ENCODE data around the gene GPSM3.
"Not testable (repeated sequence)": the region's sequence is repeated elsewhere in the genome, so short reads cannot be mapped to it uniquely, and the experiment has no call there.

GPSM3 gene

DNA sequence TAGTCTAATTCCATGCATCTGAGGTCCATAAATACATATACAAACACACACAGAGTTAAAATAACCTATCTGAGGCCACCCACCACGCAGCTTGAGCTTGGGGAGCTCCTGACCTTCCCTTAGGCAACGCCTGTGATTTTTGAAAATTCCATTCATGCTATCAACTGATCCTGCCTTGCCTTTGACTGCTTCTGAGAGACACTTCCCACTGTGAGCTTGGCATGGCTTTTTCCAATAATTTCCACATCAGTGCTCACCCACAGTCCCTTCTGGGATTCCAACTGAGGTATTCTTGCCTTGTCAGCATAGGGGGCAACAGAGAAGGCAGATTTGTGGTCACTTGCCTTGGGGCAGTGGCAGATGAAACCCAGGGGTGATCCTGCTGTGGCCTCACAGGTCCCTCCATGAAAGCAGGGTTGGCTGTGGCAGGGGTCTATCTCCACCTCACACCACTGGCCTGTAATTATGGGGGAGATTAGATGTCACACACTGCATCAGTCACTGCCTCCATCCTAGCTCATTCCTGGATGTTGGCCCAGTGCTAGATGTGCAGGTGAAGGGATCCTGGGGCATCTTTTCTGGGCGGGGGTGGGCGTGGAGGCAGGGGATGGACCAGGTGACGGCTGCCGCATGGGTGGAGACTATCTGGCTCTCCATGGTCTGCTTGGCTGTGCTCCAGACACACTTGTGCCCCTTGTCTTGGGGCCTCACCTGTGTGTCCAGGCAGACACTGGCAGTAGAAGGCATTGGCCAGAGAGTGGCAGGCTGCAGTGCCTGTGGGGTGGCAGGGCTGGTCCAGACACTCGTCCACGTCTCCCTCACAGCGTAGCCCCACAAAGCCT, 11.2 kb upstream of the GPSM3 start:
- in situ Hi-C loops (cut with MboI; ENCODE audit: low sequenced_read_pairs), result no loop called here

DNA sequence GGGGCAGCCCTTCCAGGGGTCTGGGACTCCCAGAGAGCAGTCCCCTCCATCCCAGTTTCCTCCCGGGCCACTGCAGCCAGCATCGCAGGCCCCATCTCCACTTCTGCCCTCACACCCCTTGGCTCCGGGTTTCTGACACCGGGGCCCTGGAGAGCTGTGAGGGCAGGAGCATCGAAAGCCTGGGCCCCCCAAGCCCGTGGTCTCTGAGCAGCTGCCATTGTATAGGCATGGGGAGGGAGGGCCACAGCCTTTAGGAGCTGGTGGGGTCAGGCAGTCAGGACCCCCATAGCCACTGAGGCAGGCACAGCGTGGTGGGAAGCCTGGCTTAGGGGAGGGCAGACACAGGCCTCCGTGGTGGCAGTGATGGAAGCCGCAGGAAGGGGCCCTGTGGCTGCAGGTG, 9.7 kb upstream of the GPSM3 start:
- in situ Hi-C loops (cut with MboI; ENCODE audit: low sequenced_read_pairs), result no loop called here

DNA sequence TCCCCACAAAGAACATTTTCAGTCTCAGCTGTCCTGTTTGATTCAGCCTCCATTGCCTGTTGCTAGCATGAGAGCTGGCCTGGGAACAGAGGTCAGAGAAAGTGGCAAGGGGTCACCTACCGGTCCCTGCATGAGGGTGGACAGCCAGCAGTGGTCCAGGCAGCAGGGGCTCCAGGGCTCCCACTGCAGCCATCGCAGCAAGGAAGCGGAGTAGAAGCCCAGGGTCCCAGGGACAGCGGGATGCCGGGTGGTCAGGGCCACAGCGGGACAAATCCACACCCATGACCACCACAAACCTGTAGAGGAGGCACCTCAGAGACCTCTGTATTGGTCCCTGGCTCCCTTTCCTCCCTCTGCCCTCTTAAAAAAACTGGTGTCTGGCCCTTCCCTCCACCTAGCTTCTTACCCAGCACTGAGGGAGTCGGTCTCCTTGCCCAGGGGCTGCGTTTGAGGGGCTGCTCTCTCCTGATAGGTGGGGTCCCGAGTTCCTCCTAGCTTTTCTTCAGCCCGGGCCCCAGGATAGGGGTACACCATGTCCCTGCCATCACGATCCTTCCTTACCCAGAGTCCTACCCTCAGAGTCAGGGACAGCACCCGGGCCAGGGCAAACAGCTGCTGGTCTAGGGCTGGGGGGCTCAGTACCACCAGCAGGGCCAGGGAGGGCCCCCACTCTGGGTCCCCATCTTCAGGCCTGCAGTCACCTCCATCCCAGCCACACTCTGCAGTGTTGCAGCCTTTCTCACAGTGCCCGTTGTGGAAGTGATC, 8.4 kb upstream of the GPSM3 start:
- in situ Hi-C loops (cut with MboI; ENCODE audit: low sequenced_read_pairs), result no loop called here

DNA sequence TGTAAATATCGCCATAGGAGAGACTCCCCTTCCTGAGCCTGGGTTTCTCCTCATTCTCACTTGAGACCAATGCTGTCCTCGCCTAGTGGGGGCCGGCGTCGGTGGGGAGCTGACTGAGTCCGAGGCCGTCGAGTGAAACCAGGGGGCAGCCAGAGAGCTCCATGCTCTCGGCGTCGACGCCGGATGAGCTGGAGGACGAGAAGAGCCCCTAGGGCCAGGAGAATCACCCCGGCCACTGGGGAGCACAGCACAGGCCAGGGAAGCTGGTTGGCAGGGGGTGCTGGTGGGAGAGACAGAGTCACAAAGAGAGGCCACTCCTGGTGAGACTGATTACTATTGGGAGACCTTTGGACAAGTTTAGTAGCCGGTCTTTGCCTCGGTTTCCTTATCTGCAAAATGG, 6.4 kb upstream of the GPSM3 start:
- in situ Hi-C loops (cut with MboI; ENCODE audit: low sequenced_read_pairs), result no loop called here

DNA sequence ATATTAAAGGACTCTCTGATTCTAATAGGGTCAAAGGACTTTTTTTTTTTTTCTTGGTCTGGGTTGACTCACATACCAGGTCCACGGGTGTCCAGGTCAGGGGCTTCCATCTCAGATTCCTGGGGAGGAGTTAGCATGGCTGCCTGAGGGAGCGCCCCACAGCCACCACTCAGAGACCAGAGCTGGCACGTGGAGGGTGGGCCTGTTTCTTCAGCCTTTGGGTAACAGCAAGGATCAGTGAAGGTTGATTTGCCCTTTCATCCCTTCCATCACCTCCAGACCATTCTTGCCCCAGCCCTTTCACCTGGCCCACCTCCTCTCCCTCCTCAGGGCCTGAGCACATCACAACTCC, 5.9 kb upstream of the GPSM3 start:
- in situ Hi-C loops (cut with MboI; ENCODE audit: low sequenced_read_pairs), result no loop called here

DNA sequence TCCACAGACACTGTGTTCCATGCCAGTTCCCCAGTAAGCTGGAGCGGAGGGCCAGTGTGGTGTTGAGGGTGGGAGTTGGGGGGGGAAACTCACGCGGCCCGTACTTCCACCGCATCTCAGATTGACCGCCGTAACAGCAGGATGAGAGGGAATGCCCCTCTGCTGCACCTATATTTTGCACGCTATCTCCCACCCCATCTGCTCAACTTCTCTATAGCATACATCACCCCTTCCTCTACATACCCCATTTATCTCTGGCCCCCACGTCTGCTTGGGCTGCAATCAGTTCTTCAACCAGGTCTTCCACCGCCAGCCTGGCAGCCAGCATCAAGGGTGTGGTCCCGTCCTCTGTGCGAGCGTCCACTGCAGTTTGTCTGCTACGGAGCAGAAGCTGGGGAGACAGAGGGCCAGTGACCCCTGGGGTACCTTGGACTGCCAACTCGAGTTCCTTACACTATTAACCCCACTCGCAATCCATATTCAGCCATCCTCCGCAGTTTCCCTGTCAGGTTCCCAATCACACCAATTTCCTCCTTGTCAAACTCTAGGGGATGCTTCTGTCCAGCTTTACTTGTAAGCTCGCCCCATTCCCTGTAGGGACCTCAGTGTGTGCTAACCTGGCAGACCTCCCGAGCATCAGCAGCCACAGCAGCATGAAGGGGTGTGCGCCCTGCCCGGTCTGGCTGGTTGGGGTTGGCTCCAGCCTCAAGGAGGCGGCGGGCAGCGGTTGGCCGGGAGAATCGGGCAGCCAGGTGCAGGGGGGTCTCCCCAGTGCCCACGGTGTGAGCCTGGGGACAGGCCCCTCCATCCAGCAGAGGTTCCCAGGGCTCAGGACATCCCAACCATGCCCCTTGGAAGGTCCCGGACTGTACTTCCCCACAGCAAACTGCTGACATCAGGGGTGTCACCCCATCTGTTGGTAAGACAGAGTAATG, 4.5 kb upstream of the GPSM3 start:
- in situ Hi-C loops (cut with MboI; ENCODE audit: low sequenced_read_pairs), result no loop called here

DNA sequence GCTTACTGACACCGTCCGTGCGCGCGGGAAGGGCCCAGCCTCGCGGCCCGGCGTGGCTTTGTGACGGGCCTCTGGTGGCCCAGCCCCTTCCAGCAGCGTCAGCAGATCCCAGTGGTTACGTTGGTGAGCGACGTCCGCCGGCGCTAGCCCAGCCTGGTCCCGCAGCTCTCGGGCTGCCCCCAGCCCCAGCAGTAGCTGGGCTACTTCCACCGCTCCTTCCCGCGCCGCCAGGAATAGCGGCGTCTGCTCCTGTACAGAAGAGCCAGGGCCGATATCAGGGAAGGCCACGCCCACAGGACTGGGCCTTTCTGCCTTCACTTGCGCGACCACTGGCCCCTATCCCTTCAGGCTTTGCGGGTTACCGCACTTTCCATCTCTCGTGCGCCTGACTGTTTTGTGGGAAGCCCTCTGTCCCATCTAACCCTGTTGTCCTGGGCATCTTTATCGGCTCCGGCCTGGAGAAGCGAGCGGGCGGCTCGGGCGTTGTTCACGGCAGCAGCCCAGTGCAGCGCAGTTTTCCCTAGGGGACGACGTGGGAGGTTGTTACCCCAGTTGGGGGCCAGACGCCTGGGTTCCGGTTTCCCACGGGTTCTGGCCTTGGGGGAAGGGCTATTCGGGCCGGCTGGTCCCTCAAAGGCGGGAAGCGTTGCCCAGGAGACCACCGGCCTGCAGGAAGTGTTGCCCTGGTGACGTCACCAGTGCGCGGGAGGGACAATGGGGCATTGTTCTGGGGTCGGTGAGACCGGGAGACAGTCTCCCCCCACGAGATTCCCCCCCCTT, 3.6 kb upstream of the GPSM3 start:
- in situ Hi-C loops (cut with MboI; ENCODE audit: low sequenced_read_pairs), result no loop called here

DNA sequence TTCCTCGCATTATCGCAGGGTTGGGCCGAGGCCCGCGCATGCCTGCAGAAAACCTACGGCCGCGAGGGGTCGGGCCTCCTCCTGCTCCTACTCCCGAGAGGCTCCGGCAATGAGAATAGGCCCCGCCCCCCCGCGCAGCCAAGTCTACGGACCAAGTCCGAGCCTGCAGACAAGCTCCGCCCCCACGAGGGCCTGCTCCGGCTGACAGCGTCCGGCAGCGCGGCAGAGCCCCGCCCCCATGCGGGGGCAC, 3.1 kb upstream of the GPSM3 start:
- in situ Hi-C loops (cut with MboI; ENCODE audit: low sequenced_read_pairs), result no loop called here

DNA sequence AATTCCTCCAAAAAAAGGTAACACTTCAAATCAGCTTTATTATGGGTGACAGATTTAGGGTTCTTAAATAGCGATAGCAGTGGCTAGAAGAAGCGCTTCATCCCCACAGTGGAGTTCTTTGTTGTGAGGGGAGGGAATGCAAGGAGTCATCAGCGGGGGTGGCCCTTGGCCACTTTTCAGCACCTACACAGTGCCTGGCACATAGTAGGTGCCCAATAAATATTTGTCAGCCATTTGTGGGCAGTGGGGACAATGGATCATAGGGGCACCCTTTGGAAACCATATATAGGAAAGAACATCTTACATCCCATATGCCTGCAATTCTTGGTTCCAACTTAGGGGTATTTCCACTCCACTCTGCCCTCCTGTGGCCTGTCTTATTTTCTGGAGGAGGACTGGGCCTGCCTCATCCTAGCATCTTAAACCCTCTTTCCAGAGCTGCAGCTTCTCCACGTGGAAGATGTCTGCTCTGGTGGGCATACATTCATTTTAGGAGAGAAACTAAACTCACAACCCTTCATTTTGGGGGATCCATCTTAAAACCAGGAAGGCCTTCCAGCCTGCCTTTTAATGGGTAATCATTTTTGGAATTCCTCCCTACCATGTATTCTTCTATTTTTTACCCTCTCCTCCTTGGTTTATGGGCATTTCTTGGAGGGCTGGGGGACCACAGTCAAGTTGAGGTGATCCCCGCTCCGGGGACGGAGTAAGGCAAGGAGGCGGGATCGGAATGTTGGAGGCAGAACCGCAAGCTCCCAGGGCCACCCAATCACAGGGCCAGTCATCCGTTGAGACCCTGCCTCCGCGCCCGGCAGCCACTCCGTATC, 2.6 kb upstream of the GPSM3 start:
- in situ Hi-C loops (cut with MboI; ENCODE audit: low sequenced_read_pairs), result no loop called here

DNA sequence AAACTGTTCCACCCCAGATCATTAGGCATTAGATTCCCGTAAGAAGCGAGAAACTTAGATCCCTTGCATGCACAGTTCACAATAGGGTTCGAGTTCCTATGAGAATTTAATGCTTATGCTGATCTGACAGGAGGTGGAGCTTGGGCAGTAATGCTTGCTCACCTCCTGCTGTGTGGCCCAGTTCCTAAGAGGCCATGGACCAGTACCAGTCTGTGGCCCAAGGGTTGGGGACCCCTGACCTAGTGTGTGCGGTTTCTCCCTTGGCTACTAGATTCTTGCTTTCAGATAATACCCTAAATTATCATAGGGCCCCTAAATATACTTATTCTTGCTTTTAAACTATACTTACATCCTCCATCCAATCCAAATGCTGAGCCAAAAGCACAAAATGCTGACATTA, 1.9 kb upstream of the GPSM3 start:
- in situ Hi-C loops (cut with MboI; ENCODE audit: low sequenced_read_pairs), result no loop called here

DNA sequence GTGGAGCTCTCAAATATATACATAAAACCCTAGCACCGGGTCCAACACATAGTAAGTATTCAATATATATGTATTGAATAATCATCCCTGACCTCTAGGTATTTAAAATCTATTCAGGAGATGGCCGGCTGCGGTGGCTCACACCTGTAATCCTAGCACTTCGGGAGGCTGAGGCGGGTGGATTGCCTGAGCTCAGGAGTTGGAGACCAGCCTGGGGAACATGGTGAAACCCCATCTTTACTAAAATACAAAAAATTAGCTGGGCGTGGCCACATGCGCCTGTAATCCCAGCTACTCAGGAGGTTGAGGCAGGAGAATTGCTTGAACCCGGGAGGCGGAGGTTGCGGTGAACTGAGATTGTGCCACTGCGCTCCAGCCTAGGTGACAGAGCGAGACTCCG, 653 bp upstream of the GPSM3 start:
- in situ Hi-C loops (cut with MboI; ENCODE audit: low sequenced_read_pairs), result not testable (repeated sequence)

DNA sequence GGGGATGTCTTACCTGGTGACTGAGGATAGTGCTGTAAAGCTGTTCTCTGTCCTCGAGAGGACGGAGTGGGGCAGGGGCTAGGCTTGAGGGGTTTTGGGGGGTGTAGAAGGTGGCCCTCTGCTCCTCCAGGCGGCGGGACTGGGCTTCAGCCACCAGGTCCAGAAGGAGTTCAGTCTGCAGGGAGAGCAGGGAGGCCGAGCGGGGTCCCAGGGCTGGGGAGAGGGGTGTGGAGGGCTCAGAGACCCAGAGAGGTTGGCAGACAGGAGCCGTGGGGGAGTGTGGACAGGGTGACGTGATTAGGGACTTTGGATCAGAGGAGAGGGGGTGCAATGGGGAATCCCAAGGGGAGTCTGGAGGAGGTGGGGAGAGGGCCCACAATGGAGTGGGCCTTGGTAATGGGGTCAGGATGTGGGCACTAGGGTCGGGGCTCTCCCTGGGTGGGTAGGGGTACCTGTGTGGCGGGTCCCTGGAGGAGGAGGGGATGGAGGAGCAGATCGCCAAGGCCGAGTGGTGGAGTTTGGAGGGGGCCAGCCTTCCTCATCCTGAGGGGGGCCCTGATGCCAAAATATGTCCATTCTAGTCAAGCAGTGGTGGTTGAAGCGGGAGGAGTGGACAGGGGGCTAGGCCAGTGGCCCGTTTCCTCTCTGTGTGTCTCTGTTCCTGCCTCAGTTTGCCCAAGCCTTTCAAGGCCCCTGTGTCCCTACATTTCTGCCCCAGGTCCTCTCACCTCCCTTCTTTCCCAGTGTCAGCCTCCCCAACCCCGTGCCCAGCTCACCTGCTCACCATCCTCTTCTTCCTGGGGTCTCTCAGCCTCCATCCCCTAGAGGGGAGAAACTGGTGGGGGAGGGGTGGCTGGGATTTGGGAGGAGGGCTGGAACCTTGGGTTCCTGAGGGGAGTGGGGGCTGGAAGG, 491 bp downstream of the GPSM3 start:
- in situ Hi-C loops (cut with MboI; ENCODE audit: low sequenced_read_pairs), result no loop called here

DNA sequence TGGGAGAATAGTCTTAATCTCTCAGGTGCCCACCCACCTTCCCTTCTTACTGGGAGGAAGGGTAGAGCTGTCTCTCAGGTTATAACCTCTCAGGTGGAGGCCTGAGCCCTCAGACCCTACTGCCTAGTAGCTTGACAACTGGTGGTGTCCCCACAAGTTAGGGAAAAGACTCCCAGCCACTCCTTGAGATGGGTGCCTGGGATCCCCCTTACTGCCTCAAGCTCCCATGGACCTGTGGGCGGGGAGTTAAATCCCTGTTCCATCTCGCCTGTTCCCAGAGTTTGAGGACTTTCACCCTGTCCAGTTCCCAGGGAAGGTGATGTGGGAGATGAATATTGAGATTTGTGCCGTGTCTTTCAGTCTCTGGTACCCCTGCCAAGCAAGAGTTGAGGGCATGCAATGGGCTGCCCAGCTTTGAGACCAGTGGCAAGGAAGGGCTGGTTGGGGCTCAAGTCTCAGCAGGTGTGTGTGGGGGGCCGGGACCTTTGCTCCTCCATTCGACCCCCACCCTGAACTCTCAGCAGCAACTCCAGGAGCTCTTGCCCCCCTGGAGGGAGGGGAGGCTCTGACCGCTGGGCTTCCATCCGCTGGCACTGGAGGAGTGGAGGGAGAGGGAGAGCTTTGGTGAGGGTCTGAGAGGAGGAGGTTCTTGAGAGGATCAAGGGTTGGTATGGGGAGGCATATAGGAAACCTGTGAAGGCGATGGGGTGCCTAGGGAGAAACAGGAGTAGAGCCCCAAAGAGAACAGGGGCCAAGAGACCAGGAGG, 1.3 kb downstream of the GPSM3 start:
- in situ Hi-C loops (cut with MboI; ENCODE audit: low sequenced_read_pairs), result no loop called here

DNA sequence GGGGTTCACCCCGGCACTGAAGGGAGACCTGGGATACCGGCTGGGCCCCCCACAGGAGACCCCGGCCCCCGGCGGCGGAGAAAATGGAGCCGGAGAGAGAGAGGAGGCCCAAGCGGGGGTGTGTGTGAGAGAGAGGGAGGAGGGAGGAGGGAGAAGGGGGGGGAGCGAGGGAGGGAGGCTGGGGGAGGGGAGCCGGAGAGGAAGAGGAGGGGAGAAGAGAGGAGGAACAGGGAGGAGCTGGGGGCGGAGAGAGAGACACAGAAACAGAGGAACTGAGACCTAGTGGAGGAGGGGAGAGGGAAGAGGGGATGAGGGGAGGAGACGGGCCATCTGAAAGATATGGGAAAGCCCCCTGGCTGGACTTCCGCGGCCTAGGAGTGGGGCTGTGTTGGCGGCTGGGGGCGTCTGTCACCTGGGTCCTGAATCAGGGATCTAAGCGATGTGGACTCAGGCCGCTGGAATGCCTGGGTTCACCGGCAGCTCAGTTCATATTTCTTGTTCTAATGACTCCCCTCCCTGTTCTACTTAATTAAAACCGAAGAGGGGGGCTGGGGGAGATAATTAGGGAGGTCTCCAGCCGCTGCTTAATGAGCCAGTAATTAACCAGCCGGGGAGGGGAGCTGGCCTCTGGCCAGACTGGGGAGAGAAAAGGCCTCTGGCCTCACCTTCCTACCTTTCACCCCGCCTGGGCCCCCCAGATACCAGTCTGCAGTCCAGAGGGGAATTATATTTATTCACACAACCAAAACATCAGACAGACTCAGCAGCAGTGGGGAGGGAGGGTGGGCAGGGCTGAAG, 2.2 kb downstream of the GPSM3 start, which contains the start of gene PBX2:
Gene PBX2, minus strand, starts transcription at position 149 of the 798 bp plus-strand sequence. CDS start 287 bp downstream, outside the sequence.
- in situ Hi-C loops (cut with MboI; ENCODE audit: low sequenced_read_pairs), result no loop called here

DNA sequence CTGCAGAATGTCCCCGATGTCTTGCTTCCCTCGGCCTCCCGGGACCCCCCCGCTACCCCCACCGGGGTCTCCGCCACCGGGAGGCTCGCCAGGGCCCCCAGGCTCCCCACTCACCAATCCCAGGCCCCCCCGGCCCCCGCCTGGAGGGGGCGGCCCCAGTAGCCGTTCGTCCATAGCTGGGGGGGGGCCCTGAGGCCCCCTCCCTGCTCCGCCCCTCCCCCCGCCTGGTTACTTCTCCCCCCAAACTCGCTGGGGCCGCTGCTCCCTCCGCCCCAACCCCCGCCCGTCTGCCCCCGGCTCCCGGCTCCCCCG, 2.7 kb downstream of the GPSM3 start:
- in situ Hi-C loops (cut with MboI; ENCODE audit: low sequenced_read_pairs), result no loop called here

DNA sequence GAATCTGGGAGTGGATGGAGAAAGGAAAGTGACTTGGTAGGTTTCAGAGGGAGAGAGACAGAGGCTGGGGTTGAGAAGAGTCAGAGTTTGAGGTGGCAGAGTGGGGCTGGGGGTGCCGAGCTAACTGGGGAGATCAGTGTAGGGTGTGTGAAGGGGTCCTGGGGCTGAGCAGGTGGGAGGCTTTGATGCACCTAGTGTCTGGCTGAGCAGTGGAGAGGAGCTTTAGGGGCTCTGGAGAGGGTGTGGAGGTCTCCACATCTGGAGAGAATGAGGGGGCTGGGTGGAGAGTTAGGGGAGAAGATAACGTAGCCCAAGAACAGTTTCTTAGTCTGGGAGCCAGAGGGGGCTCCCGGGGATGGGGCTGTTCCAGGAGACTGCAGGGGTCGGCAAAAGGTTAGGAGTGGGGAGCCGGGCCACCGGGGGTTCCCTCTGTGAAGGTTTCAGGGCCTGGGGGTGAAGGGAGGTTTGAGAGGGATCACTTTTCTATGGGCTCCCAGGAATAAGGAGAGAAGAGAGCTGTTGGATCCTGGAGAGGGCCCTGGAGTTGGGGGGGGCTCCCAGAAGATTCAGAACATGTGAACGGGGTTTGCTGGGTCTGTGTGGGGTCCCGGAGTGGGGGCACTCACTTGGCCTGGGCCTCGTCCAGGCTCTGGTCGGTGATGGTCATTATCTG, 3.2 kb downstream of the GPSM3 start:
- in situ Hi-C loops (cut with MboI; ENCODE audit: low sequenced_read_pairs), result no loop called here

All from HL-60/S4 treated with phorbol 12-myristate 13-acetate at 8.2 ng/mL for 4 days and 3 days (cell line).